ENCODE data around the gene MUL1.

DNA sequence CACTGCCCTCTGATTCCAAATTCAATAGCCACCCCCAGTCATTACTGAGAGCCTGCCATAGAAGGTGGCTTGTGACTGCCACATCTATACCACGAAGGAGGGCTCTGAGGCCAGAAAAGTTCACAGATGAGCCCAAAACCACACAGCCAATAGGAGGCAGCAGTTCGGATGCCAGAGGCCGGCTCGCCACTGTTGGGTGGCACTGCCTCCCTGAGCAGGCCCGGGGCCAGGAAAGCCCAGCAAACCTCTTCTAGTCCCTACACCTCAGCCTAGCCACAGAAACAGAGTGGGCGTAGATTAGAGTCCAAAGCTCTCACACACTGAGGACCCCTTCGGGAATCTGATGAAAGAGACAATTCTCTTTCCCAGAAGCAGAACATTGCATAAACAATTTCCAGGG is 16.1 kb downstream of the MUL1 start:
- TF ChIP-seq, protein P1, sequence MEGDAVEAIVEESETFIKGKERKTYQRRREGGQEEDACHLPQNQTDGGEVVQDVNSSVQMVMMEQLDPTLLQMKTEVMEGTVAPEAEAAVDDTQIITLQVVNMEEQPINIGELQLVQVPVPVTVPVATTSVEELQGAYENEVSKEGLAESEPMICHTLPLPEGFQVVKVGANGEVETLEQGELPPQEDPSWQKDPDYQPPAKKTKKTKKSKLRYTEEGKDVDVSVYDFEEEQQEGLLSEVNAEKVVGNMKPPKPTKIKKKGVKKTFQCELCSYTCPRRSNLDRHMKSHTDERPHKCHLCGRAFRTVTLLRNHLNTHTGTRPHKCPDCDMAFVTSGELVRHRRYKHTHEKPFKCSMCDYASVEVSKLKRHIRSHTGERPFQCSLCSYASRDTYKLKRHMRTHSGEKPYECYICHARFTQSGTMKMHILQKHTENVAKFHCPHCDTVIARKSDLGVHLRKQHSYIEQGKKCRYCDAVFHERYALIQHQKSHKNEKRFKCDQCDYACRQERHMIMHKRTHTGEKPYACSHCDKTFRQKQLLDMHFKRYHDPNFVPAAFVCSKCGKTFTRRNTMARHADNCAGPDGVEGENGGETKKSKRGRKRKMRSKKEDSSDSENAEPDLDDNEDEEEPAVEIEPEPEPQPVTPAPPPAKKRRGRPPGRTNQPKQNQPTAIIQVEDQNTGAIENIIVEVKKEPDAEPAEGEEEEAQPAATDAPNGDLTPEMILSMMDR (IDR thresholded peaks at IDR 0.05) = no peak
- no peak for TF ChIP-seq POLR2A (IDR thresholded peaks at IDR 0.05)

Data from adrenal gland (tissue), 5 donors.